Karpas-422 (cell line): ENCODE measurements around the gene TMEM59. TPM values are rescaled to one million over a fixed set of nuclear protein-coding genes. Genes with fewer than 3 reads are reported as not detected.

ENCODE experiments used
- DNase-seq: peaks from one replicate; pipeline ENCODE4 v3.0.0-alpha.2; 2015
- H2AFZ ChIP-seq: fragments of 200-600 bp; sonication (generic); 2 replicates; pipeline ENCODE4 v1.6.1; 2014; ENCODE audit warnings: antibody characterized with exemption, low read length, mixed read lengths
- H3K27ac ChIP-seq: fragments of 200-600 bp; sonication (generic); 2 replicates; pipeline ENCODE4 v1.5.1; 2014; ENCODE audit warnings: mild to moderate bottlenecking, low read length, moderate library complexity
- H3K27me3 ChIP-seq: fragments of 200-600 bp; sonication (generic); 2 replicates; pipeline ENCODE4 v1.6.1; 2014; ENCODE audit warnings: low read length, mixed read lengths
- H3K36me3 ChIP-seq: fragments of 200-600 bp; sonication (generic); 2 replicates; pipeline ENCODE4 v1.6.1; 2014; ENCODE audit warnings: low read length, mixed read lengths; ENCODE audit not compliant: insufficient read depth
- H3K4me1 ChIP-seq: fragments of 200-600 bp; sonication (generic); 2 replicates; pipeline ENCODE4 v1.6.1; 2014; ENCODE audit warnings: mild to moderate bottlenecking, low read length, mixed read lengths
- H3K4me2 ChIP-seq: fragments of 200-600 bp; sonication (generic); 2 replicates; pipeline ENCODE4 v1.6.1; 2014; ENCODE audit warnings: low read length, low read depth, mild to moderate bottlenecking; ENCODE audit not compliant: poor library complexity, severe bottlenecking
- H3K4me3 ChIP-seq: fragments of 200-600 bp; sonication (generic); 2 replicates; pipeline ENCODE4 v1.5.1; 2014; ENCODE audit warnings: mild to moderate bottlenecking, antibody characterized with exemption, low read length, mixed read lengths
- H3K79me2 ChIP-seq: fragments of 200-600 bp; sonication (generic); 2 replicates; pipeline ENCODE4 v1.6.1; 2014; ENCODE audit warnings: mild to moderate bottlenecking, low read length, mixed read lengths
- H3K9ac ChIP-seq: fragments of 200-600 bp; sonication (generic); 2 replicates; pipeline ENCODE4 v1.6.0; 2014; ENCODE audit warnings: low read length
- H3K9me2 ChIP-seq: fragments of 200-600 bp; sonication (generic), shearing (Covaris generic); replicated peaks from 2 replicates; pipeline ENCODE4 v1.6.0; 2014; ENCODE audit warnings: mild to moderate bottlenecking, low read length, moderate library complexity; ENCODE audit not compliant: insufficient read depth
- H3K9me3 ChIP-seq: fragments of 300-700, 200-600 bp; sonication (generic); 2 replicates; pipeline ENCODE4 v1.6.1; 2014; ENCODE audit warnings: low read length, mixed read lengths
- H4K20me1 ChIP-seq: fragments of 200-600 bp; sonication (generic); 2 replicates; pipeline ENCODE4 v1.6.1; 2014; ENCODE audit warnings: mild to moderate bottlenecking, antibody characterized with exemption, low read length, low read depth; ENCODE audit not compliant: insufficient read depth
- total RNA-seq: library from RNA; depleted of rRNA; stranded (reverse); fragments of >200 nt; shearing (Covaris generic); gene quantifications from 2 replicates; pipeline ENCODE4 v1.2.3, GENCODE V29; 2014; ENCODE audit warnings: low replicate concordance

TMEM59 gene
- total RNA-seq, 1 experiment from 2014 or later = 261 TPM

DNA sequence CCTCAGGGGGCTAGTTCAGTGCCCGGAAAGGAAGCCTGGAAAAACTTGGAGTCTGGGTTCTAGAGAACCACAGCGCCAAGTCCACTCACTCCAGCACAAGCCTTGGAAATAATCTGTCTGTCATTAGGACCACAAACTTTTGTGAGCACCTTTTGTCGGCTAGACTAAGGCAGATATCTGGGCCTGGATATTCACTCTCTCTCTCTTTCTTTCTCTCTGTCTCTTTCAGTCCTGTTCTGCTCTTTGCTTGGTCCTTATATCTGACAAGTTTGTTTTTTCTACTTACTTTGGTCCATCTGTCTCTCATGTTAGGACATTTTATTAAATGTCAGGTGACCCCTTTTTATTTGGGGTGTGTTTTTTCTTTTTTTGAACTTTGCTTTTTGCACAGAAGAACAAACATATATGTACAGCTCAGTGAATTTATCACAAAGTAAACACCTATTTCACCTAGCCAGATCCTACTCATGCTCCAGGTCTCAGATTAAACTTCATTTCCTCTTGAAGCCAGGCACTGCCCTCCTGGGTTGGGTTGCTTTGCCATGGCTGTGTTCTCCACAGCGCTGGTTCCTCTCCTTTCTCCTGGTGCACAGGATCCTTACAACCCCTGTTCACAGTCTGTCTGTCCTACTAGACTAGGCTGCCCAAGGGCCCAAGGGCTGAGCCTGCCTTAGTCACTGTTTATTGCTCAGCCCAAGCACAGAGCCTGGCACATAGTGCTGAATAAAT, 41.2 kb upstream of the TMEM59 start:
- H3K27ac ChIP-seq = no peak overlapping the region
- no peaks in the 10 kb centered on the region for H3K79me2 ChIP-seq
- no peaks in the 10 kb centered on the region for H4K20me1 ChIP-seq
- no peak overlapping the region for H3K4me3 ChIP-seq
- H3K36me3 ChIP-seq = no peaks in the 10 kb centered on the region
- no peak overlapping the region for H2AFZ ChIP-seq
- H3K4me2 ChIP-seq = no peak overlapping the region
- no peaks in the 10 kb centered on the region for H3K27me3 ChIP-seq
- no peak overlapping the region for H3K9ac ChIP-seq
- no peak for DNase-seq
- no peaks in the 10 kb centered on the region for H3K4me1 ChIP-seq
- H3K9me3 ChIP-seq = no peaks in the 10 kb centered on the region
- no peaks in the 10 kb centered on the region for H3K9me2 ChIP-seq

DNA sequence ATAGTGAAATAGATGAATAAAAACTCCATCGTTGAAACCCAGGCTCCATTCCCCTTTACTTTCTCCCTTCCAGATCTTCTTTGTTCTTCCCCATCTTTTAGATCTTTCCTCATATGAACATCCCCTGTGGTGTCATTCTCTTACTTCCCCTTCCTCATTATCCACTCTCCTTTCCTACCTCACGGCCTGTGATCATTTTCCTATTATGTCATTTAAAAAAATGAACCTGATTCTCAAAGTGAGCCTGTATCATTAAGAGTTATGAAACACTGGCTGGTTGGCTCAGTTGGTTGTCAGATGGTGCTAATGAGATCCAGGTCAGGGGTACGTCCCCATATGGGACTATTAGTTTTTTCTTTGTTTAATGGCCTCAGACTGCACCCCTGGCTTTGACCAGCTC, 38.7 kb upstream of the TMEM59 start:
- Histone ChIP-seq H3K9me2 (no peaks in the 10 kb centered on the region), H3K36me3 (no peaks in the 10 kb centered on the region), H3K4me2 (no peak overlapping the region), H3K9ac (no peak overlapping the region), H3K27ac (no peak overlapping the region), H3K4me1 (0 out of 2 replicates have a peak, but pooled peaks cover 1% of the 10 kb centered on the region), H3K79me2 (no peaks in the 10 kb centered on the region), H2AFZ (no peak overlapping the region), H3K4me3 (no peak overlapping the region), H3K27me3 (no peaks in the 10 kb centered on the region), H3K9me3 (no peaks in the 10 kb centered on the region), H4K20me1 (no peaks in the 10 kb centered on the region)
- DNase-seq = no peak

DNA sequence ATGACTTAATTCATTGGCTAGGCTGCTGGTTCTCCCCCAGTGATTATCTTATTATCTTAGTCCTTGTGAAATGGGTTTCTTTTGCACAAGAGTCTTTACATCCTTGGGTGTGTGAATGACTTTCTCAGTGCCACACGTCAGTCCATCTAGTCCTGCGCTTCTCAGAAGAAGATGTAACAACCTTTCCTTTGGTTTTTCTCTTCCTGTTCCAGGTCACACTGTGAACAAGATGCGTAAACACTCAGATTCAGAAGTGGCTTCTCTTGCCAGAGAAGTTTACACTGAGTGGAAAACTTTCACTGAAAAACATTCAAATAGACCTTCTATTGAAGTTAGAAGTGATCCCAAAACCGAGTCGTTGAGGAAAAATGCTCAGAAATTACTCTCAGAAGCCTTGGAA, 35.4 kb upstream of the TMEM59 start:
- Histone ChIP-seq H2AFZ (no peak overlapping the region), H3K4me2 (no peak overlapping the region), H3K36me3 (no peaks in the 10 kb centered on the region), H3K9me2 (no peaks in the 10 kb centered on the region), H3K9me3 (no peaks in the 10 kb centered on the region), H4K20me1 (no peaks in the 10 kb centered on the region), H3K4me3 (no peak overlapping the region), H3K4me1 (0 out of 2 replicates have a peak, but pooled peaks cover 3% of the 10 kb centered on the region), H3K79me2 (no peaks in the 10 kb centered on the region), H3K27me3 (no peaks in the 10 kb centered on the region), H3K27ac (no peak overlapping the region), H3K9ac (no peak overlapping the region)
- no peak for DNase-seq

DNA sequence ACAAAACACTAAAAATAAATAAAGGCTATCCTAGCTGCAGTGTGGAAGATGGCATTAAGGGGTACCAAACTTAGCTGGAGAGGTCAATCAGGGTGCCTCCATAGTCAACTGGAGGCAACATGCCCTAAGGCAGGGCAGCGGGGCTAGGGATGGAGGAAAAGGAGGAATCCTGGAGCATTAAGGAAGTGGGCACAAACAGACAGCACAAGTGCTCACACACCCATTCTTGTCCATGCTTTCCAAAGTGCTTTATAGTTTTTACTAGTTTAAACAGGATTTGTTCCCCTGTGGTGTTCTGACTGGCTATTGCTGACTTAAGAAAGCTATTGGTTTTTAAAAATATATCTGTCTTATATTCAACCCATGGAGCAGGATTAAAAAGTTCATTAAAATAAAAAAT, 33.8 kb upstream of the TMEM59 start:
- Histone ChIP-seq H3K79me2 (peaks cover 7% of the 10 kb centered on the region; the same call in 1 of the 2 replicates), H2AFZ (no peak overlapping the region), H3K9me2 (no peaks in the 10 kb centered on the region), H3K9me3 (no peaks in the 10 kb centered on the region), H3K9ac (no peak overlapping the region), H3K27ac (no peak overlapping the region), H4K20me1 (no peaks in the 10 kb centered on the region), H3K4me3 (no peak overlapping the region), H3K4me2 (no peak overlapping the region), H3K4me1 (0 out of 2 replicates have a peak, but pooled peaks cover 3% of the 10 kb centered on the region), H3K36me3 (no peaks in the 10 kb centered on the region), H3K27me3 (no peaks in the 10 kb centered on the region)
- DNase-seq = no peak

DNA sequence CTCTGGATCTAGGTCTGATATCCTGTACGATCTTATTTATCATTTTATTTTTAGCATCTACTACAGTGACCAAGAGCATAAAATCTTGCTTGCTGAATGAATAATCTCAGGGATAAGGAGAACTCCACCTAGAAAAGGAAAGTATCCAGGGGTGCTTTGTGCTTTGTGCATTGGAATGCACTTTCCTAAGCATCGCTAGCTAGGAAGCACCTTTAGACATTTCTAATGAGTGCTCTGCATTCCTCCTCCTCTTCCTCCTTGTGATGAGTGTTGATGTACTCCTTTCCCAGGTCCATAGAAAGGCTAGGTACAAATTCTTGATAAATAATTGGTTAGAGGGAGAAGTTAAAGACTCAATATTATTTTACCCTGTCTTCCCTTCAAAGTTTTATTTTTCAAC, 31.8 kb upstream of the TMEM59 start:
- Histone ChIP-seq H3K9ac (no peak overlapping the region), H3K9me2 (no peaks in the 10 kb centered on the region)

DNA sequence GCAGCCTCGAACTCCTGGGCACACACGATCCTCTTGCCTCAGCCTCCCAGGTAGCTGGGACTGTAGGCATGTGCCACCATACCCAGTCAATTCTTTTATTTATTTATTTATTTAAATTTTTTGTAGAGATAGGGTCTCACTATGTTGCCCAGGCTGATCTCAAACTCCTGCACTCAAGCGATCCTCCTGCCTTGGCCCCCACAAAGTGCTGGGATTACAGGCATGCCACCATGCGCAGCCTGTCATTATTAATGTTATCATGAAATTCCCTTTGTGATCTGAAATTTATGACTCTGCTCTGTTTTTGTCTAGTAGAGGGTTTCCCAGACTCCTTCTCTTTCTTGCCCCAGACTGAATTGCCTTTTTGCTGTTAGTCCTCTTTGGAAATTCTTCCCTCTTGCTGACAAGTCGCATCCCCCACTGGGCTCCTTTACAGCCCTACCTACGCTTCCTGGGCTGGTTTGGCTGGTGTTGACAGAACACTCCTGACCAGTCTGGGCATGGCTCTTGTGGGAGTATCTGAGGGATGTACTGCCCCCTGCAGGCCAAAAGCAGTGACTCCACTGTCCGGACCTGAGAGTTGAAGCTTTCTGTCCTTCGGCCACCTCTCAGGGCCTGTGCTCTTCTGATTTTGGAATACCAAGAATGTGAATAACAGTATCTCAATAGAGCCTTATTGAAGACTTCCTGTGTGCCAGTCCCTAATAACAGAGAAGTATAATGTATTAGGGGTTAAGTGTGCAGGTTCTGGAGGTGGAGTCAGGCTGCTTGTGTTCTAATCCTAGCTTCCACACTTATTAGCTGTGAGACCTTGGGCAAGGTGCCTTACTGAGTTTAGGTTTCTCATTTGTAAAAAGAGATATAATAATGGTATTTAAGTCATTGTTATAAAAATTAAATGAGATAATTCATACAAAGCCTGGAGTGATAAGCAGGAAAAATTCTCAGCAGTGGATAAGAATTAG, 28.6 kb upstream of the TMEM59 start:
- Histone ChIP-seq H2AFZ (no peak overlapping the region), H3K9ac (no peak overlapping the region), H3K4me2 (no peak overlapping the region), H3K27me3 (no peaks in the 10 kb centered on the region), H3K36me3 (no peaks in the 10 kb centered on the region), H3K4me1 (0 out of 2 replicates have a peak, but pooled peaks cover 1% of the 10 kb centered on the region), H3K79me2 (peaks cover 7% of the 10 kb centered on the region; the same call in 1 of the 2 replicates), H3K27ac (no peak overlapping the region), H3K4me3 (no peak overlapping the region), H4K20me1 (no peaks in the 10 kb centered on the region), H3K9me3 (no peaks in the 10 kb centered on the region), H3K9me2 (no peaks in the 10 kb centered on the region)
- peak; percentile 91 for DNase-seq

More for the DNA sequence above, 31.8 kb upstream of the TMEM59 start:
- Histone ChIP-seq H2AFZ (no peak overlapping the region), H3K9me3 (no peaks in the 10 kb centered on the region), H3K27ac (no peak overlapping the region), H3K4me3 (no peak overlapping the region), H4K20me1 (no peaks in the 10 kb centered on the region), H3K4me1 (0 out of 2 replicates have a peak, but pooled peaks cover 3% of the 10 kb centered on the region), H3K4me2 (no peak overlapping the region), H3K27me3 (no peaks in the 10 kb centered on the region), H3K79me2 (peaks cover 7% of the 10 kb centered on the region; the same call in 1 of the 2 replicates), H3K36me3 (no peaks in the 10 kb centered on the region)
- DNase-seq = no peak

DNA sequence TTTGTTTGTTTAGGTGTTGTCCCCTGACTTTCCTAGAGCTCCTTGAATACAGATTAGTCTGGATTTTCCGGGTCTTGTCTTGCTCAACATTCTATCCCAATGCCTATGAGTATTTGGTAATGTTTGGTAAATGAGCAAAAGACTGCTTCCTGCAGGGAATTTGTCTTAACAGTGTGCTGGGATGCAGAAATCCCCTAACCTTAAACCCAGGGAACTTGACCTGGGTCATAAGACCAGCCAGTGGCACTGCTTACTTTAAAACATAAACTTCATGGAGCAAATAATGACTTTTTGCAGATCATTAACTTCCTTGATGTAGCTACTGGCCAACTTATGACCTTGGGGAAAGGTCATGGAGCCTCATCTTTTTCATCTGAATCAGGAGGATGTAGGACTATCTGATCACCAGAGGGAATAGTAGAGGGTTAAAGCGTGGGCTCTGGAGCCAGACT, 27.6 kb upstream of the TMEM59 start:
- peaks cover 7% of the 10 kb centered on the region; the same call in 1 of the 2 replicates for H3K79me2 ChIP-seq
- H4K20me1 ChIP-seq = no peaks in the 10 kb centered on the region
- no peaks in the 10 kb centered on the region for H3K9me2 ChIP-seq
- H3K9me3 ChIP-seq = no peaks in the 10 kb centered on the region
- no peak overlapping the region for H3K9ac ChIP-seq
- no peak overlapping the region for H3K4me3 ChIP-seq
- H2AFZ ChIP-seq = no peak overlapping the region
- no peak overlapping the region for H3K27ac ChIP-seq
- H3K27me3 ChIP-seq = no peaks in the 10 kb centered on the region
- H3K4me2 ChIP-seq = no peak overlapping the region
- DNase-seq = no peak
- no peaks in the 10 kb centered on the region for H3K36me3 ChIP-seq
- no peaks in the 10 kb centered on the region for H3K4me1 ChIP-seq

DNA sequence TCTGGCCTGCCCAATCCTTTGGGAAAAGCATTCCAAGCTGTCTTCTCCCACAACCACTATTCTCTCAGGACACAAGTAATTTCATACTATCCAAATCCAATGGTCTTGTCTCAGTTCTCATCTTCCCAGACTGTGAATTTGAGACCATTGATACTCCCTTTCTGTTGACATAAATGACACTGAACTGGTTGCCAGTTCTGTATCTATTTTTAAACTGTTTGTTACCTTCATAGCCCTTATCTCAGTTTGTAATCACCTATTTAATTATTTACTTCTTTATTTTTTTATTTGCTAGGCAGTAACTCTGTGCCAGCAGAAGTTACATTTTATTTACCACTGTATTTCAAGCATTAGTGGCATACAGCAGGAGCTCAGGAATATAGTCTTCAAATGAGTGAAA, 24.4 kb upstream of the TMEM59 start:
- Histone ChIP-seq H3K9ac (no peak overlapping the region), H4K20me1 (no peaks in the 10 kb centered on the region), H3K79me2 (peaks cover 3% of the 10 kb centered on the region; the same call in 1 of the 2 replicates), H3K36me3 (0 out of 2 replicates have a peak, but pooled peaks cover 4% of the 10 kb centered on the region), H3K4me2 (no peak overlapping the region), H3K9me2 (no peaks in the 10 kb centered on the region), H3K27ac (no peak overlapping the region), H3K9me3 (no peaks in the 10 kb centered on the region), H3K4me3 (no peak overlapping the region), H2AFZ (no peak overlapping the region), H3K27me3 (no peaks in the 10 kb centered on the region), H3K4me1 (no peaks in the 10 kb centered on the region)
- DNase-seq = no peak
